SK-N-MC (cell line): ENCODE data around the gene COL15A1.

Source experiments
- DNase-seq: peaks from one replicate; pipeline ENCODE4 v3.0.0-alpha.2; 2011; ENCODE audit warnings: low read depth, low spot score
- H3K27ac ChIP-seq: fragments of 200-600 bp; sonication (generic); 2 replicates; pipeline ENCODE4 v1.5.1; 2016; ENCODE audit warnings: mixed run types
- H3K36me3 ChIP-seq: fragments of 200-600 bp; sonication (generic); 2 replicates; pipeline ENCODE4 v1.6.1; 2017; ENCODE audit warnings: antibody characterized with exemption, low read length, mixed read lengths; ENCODE audit not compliant: insufficient read depth
- H3K4me3 ChIP-seq: fragments of 200-600 bp; sonication (generic); 2 replicates; pipeline ENCODE4 v1.5.1; 2016
- H3K9ac ChIP-seq: fragments of 200-600 bp; sonication (generic); 2 replicates; pipeline ENCODE4 v1.8.0; 2017; ENCODE audit warnings: mixed run types, mixed read lengths; ENCODE audit not compliant: insufficient read length
- H3K9me3 ChIP-seq: fragments of 200-600 bp; sonication (generic); 2 replicates; pipeline ENCODE4 v1.6.1; 2017; ENCODE audit warnings: low read depth, mild to moderate bottlenecking, antibody characterized with exemption, low read length, moderate library complexity, mixed read lengths
- EZH2 ChIP-seq: fragments of 200-600 bp; sonication (generic); IDR thresholded peaks from one replicate; pipeline ENCODE4 v1.6.1; 2017; ENCODE audit warnings: antibody characterized with exemption
- FOXP2 ChIP-seq: optimal IDR thresholded peaks from 2 replicates; pipeline ENCODE3; 2011; ENCODE audit warnings: mild to moderate bottlenecking, moderate library complexity; ENCODE audit not compliant: insufficient read depth; ENCODE audit errors: extremely low read length, control extremely low read depth
- POLR2AphosphoS5 ChIP-seq: IDR thresholded peaks from 2 replicates; pipeline ENCODE4 v1.6.1; 2012; ENCODE audit warnings: mild to moderate bottlenecking, low read depth, low read length, borderline replicate concordance

The COL15A1 gene

DNA sequence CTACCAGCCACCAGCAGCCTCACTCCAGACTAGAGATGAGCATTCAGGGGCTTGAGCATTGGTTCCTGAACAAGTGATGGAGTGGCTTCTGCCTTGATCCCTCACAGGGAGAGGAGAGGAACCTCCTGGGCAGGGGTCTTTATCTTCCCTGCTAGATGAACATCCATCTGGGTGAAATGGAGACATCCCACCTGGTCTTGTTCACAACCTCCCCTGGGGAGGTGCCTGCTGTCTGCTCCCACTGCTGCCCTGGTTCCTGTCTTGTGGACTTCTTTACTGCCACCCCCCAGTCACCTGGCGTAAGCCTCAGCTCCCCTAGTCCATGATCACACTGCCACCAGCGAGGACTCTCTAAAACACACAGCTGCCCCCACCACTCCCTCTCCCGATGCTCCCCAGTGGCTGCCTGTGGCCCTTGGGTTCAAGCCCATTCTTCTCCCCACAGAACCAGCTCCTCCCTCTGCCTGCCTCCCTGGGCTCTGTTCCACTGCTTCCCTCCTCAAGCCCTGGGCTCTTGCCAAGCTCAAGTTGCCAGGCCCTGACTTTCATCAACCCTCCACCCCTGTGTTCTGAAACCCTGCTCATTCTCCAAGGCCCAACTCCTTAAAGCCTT lies 51.5 kb downstream of the COL15A1 start:
- TF ChIP-seq FOXP2 (no peak), POLR2AphosphoS5 (no peak), EZH2 (no peak)
- H3K9ac ChIP-seq = no peak overlapping the region
- H3K4me3 ChIP-seq = no peak overlapping the region
- H3K36me3 ChIP-seq = no peaks in the 10 kb centered on the region
- H3K9me3 ChIP-seq = no peaks in the 10 kb centered on the region
- no peak for DNase-seq
- H3K27ac ChIP-seq = no peak overlapping the region

DNA sequence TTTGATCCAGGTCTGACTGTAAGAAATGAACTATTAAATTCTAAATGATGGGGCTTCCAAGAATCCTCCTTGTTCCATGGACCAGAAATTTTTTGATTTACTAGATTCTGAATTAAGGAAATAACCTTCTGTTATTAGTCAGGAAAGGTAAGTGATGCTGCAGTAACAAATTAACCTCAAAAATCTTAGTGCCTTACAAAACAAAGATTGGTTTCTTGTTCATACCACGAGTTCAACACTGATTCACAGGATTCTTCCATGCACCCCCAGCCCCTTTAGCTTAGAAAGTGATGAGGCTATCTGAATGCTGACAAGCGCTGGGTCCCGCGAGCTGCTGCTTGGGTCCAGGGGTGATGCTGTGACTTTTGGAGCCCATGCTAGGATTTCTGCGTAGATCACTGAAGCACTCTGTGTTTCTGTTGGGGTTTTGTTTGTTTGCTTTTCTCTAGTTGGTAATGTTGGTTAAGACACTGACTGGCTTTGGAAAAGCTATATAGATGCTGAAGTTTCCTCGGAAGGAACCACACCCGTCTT lies 52.3 kb downstream of the COL15A1 start:
- H3K9ac ChIP-seq = no peak overlapping the region
- DNase-seq = no peak
- TF ChIP-seq EZH2 (no peak), FOXP2 (no peak), POLR2AphosphoS5 (no peak)
- H3K4me3 ChIP-seq = no peak overlapping the region
- no peak overlapping the region for H3K27ac ChIP-seq
- H3K36me3 ChIP-seq = no peaks in the 10 kb centered on the region
- no peaks in the 10 kb centered on the region for H3K9me3 ChIP-seq

GRCh38 chr9:98997604-98998003 lies 53.9 kb downstream of the COL15A1 start:
- H3K4me3 ChIP-seq = no peak overlapping the region
- DNase-seq = no peak

DNA sequence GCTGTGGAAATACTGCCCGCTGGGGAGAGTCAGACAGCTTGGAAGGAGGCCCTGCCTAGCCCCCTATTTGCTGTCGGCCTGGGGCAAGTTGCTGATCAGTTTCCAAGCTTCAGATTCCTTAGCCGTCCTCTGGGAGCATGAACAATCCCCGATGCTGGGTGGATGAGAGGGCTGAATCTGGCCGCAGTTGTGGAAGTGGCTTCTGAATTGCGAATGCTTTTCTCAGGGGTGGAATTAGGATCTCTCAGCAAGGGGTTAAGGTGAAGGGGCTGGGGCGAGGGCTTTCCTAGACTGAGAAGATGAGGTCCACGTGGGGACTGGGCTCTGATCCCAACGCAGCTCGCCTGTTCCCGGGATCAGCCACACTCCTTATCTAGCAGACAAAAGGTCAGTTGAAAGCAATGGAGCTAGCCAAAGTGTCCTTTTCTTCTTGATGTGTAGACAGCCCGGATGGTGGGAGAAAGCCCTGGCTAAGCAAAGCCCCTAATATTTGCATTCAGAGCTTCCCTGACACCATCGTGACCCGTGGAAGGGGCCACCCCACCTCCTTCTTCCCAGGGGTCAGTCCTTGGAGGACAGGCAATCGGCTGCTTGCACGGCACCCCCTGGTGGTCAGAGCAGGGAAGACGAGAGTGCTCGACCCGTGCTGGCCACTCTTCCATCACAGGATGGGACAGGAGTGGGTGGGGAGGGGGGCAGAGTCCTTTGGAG lies 54.9 kb downstream of the COL15A1 start:
- no peak overlapping the region for H3K9ac ChIP-seq
- no peak overlapping the region for H3K4me3 ChIP-seq
- no peaks in the 10 kb centered on the region for H3K9me3 ChIP-seq
- no peaks in the 10 kb centered on the region for H3K36me3 ChIP-seq
- no peak for DNase-seq
- H3K27ac ChIP-seq = no peak overlapping the region
- no peak for TF ChIP-seq EZH2
- TF ChIP-seq POLR2AphosphoS5 = no peak
- no peak for TF ChIP-seq FOXP2

More at GRCh38 chr9:98997604-98998003, 53.9 kb downstream of the COL15A1 start:
- TF ChIP-seq FOXP2 = no peak
- TF ChIP-seq POLR2AphosphoS5 = no peak
- TF ChIP-seq EZH2 = no peak
- Histone ChIP-seq H3K27ac (no peak overlapping the region), H3K9ac (no peak overlapping the region), H3K9me3 (no peaks in the 10 kb centered on the region), H3K36me3 (no peaks in the 10 kb centered on the region)

DNA sequence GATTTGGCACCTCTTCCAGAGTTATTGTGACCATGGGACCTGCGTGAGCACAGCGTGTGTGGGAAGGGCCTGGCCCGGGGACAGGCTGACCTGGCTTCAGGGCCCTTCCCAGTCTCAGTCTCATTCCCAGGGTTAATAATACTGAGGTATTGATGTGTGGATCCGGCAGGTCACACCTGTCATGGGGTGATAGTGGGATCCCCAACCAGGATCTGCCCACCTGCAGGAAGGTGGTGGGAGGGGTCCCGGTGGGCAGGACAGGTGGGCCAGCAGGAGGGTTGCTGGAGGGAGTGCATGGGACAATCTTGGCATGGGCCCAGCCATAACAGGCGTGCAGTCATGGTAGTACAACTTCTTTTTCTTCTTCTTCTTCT lies 55.4 kb downstream of the COL15A1 start:
- TF ChIP-seq POLR2AphosphoS5 = no peak
- TF ChIP-seq EZH2 = no peak
- TF ChIP-seq FOXP2 = no peak
- no peak overlapping the region for H3K4me3 ChIP-seq
- DNase-seq = no peak

DNA sequence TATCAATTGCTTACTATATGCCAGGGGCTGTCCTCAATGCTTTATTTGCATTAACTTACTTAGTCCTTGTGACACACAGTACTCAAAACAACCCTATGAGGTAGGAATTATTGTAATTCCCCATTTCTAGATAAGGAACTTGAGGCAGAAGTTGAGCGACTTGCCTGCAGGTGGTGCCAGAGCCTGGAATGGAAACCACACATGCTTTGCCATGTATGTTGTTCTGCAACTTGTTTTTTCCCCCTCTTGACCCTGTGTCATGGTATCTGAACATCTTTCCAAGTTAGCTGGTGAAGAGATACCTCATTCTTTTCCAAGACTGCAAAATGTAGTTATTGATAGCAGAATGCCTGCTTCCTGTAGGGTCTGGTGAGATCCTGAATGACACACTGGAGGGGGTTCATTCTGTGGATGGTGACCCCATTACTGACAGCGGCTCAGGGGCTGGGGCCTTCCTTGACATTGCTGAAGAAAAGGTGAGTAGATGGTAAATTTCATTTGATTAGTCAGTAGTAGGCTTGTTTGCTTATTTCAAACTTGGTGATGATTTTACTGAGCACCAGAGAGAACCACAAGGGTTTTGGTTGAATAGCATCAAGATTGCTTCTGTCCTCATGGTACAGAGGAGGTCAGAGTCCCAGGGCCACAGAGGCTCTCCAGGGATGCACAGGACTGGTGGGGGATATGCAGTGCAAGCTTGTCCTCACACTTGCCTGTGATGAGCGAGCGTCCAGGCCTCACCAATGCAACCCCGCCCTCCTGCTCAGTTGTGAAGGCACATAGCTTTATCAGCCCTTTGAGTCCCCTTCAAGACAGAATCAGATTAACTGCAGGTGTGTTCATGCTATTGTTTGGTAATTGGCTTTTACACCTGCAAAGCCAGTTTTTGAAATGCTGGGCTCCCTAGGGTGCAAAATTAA lies 57.0 kb downstream of the COL15A1 start:
- Histone ChIP-seq H3K4me3 (no peak overlapping the region), H3K9me3 (no peaks in the 10 kb centered on the region), H3K9ac (no peak overlapping the region), H3K36me3 (no peaks in the 10 kb centered on the region), H3K27ac (no peak overlapping the region)
- peak; percentile 6 for DNase-seq
- no peak for TF ChIP-seq POLR2AphosphoS5

More for the DNA sequence above, 55.4 kb downstream of the COL15A1 start:
- no peak overlapping the region for H3K27ac ChIP-seq
- H3K9ac ChIP-seq = no peak overlapping the region
- no peaks in the 10 kb centered on the region for H3K36me3 ChIP-seq
- H3K9me3 ChIP-seq = no peaks in the 10 kb centered on the region

DNA sequence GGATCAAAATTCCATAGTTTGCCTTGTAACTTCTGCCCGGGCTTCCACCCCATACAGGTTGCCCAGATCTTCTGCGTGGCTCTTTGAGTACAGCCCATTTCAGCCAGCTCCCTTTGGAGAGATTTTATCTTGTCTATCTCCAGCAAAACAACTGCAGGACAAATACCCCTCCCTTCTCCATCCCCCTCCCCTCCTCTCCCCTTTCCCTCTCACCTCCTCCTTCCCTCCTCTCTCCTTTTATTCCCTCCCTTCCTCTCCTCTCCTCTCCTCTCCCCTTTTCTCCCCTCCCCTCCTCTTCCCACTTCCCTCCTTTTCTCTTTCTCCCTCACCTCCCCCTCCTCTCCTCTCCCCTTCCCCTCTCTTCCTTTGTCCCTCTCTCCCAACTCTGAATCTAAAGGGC lies 58.2 kb downstream of the COL15A1 start:
- no peak overlapping the region for H3K4me3 ChIP-seq
- DNase-seq = no peak
- H3K27ac ChIP-seq = no peak overlapping the region
- no peak overlapping the region for H3K9ac ChIP-seq
- H3K9me3 ChIP-seq = no peaks in the 10 kb centered on the region
- no peaks in the 10 kb centered on the region for H3K36me3 ChIP-seq
- TF ChIP-seq POLR2AphosphoS5 (no peak), EZH2 (no peak), FOXP2 (no peak)

- TF ChIP-seq EZH2 = no peak
- TF ChIP-seq POLR2AphosphoS5 = no peak
- no peak for TF ChIP-seq FOXP2
- no peak overlapping the region for H3K4me3 ChIP-seq
- no peaks in the 10 kb centered on the region for H3K9me3 ChIP-seq
- no peaks in the 10 kb centered on the region for H3K36me3 ChIP-seq
- no peak for DNase-seq
- H3K27ac ChIP-seq = no peak overlapping the region
- H3K9ac ChIP-seq = no peak overlapping the region
Measured at GRCh38 chr9:99002706-99003105, 59.0 kb downstream of the COL15A1 start.
